ENCODE results near the gene PPP1R1A. TPM values are rescaled to one million over a fixed set of nuclear protein-coding genes. Genes with fewer than 3 reads are reported as not detected.

PPP1R1A gene
- total and polyA plus RNA-seq, 9 of the 15 experiments (the other 6 are each of a cell fraction or from before 2014, with no cell fraction given): not detected

DNA sequence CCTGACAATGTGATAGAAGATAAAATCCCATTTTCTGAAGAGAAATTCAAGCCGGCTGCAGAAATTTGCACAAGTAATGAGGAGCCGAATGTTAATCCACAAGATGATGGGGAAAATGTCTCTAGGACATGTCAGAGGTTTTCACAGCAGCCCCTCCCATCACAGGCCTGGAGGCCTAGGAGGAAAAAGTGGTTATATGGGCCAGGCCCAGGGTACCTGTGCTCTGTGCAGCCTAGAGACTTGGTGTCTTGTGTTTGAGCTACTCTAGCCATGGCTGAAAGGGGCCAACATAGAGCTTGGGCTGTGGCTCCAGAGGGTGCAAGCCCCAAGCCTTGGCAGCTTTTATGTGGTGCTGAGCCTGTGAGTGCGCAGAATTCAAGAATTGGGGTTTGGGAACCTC is 38.8 kb upstream of the PPP1R1A start:
- CTCF ChIA-PET (ENCODE audit: low intra/inter-chr PET ratio): no interaction called here
- TF ChIP-seq CBX2 (IDR thresholded peaks at IDR 0.05; ENCODE audit: insufficient read depth, low read length, poor library complexity, severe bottlenecking): no peak
- TF ChIP-seq, protein P1, sequence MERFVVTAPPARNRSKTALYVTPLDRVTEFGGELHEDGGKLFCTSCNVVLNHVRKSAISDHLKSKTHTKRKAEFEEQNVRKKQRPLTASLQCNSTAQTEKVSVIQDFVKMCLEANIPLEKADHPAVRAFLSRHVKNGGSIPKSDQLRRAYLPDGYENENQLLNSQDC (CRISPR knock-in tag; IDR thresholded peaks at IDR 0.05): no peak
- TF ChIP-seq MECOM (CRISPR knock-in tag; IDR thresholded peaks at IDR 0.05): no peak
- no peak for TF ChIP-seq ETV1 (tag; conservative IDR thresholded peaks at IDR 0.05; ENCODE audit: low read depth)
- TF ChIP-seq SMAD1 (IDR thresholded peaks at IDR 0.05; ENCODE audit: low read depth, low read length, partially characterized antibody): no peak
- no peak for TF ChIP-seq WHSC1 (IDR thresholded peaks at IDR 0.05; ENCODE audit: low read length)

DNA sequence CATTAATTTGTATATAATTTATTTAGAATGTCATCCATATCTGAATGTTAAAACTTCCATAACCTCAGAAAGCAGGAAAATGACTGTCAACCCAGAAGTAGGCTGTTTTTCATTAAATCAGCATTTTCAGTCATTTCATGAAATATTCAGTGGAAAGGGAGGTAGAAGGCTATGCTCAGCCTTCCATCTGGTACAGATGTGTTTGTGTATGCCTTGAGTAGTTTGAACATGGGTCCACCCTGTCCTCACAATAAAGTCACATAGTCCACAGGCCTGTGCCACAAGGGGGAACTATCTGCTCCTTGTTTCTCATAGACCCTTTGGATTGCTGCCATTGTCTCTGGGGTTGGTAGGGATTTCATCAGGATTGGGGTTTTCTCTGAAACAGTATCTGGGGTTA is 37.1 kb upstream of the PPP1R1A start:
- no peak overlapping the region for H3K4me3 ChIP-seq
- no peaks in the 10 kb centered on the region for H3K79me2 ChIP-seq (ENCODE audit: control insufficient read depth, insufficient read depth, low read length)
- H3K27me3 ChIP-seq (ENCODE audit: control insufficient read depth in 2 of 2, insufficient read depth in 2 of 2, low read length in 2 of 2): no peaks in the 10 kb centered on the region
- ChIA-PET CTCF (ENCODE audit: low intra/inter-chr PET ratio) (no interaction called here), POLR2A (no interaction called here)
- no peaks in the 10 kb centered on the region for H4K20me1 ChIP-seq (replicated peaks; ENCODE audit: control insufficient read depth, insufficient read depth, low read length)
- H3K4me1 ChIP-seq (replicated peaks in 1 of 2; ENCODE audit: control insufficient read depth in 2 of 2, insufficient read depth in 2 of 2, low read length in 2 of 2): no peaks in the 10 kb centered on the region
- TF ChIP-seq ZBTB1 (CRISPR knock-in tag; IDR thresholded peaks at IDR 0.05; ENCODE audit: borderline replicate concordance, low read depth): no peak
- no peak for TF ChIP-seq TAF7 (tag; IDR thresholded peaks at IDR 0.05)
- no peak for TF ChIP-seq RBM39 (optimal IDR thresholded peaks at IDR 0.05; ENCODE audit: low read depth, low read length)
- no peak for TF ChIP-seq PRMT5 (CRISPR knock-in tag; IDR thresholded peaks at IDR 0.05)
- no peak for TF ChIP-seq PHTF2 (CRISPR knock-in tag; IDR thresholded peaks at IDR 0.05)
- TF ChIP-seq RBBP5 (IDR thresholded peaks at IDR 0.05; ENCODE audit: borderline replicate concordance, insufficient read depth, low read length, poor library complexity, severe bottlenecking): no peak
- TF ChIP-seq, protein P2, sequence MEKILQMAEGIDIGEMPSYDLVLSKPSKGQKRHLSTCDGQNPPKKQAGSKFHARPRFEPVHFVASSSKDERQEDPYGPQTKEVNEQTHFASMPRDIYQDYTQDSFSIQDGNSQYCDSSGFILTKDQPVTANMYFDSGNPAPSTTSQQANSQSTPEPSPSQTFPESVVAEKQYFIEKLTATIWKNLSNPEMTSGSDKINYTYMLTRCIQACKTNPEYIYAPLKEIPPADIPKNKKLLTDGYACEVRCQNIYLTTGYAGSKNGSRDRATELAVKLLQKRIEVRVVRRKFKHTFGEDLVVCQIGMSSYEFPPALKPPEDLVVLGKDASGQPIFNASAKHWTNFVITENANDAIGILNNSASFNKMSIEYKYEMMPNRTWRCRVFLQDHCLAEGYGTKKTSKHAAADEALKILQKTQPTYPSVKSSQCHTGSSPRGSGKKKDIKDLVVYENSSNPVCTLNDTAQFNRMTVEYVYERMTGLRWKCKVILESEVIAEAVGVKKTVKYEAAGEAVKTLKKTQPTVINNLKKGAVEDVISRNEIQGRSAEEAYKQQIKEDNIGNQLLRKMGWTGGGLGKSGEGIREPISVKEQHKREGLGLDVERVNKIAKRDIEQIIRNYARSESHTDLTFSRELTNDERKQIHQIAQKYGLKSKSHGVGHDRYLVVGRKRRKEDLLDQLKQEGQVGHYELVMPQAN (IDR thresholded peaks at IDR 0.05; ENCODE audit: borderline replicate concordance): no peak
- H3K27ac ChIP-seq (ENCODE audit: extremely low read depth, low read depth, low read length): no peak overlapping the region
- H3K36me3 ChIP-seq (ENCODE audit: control insufficient read depth, insufficient read depth, low read length): no peaks in the 10 kb centered on the region
- ATAC-seq (no peak), DNase-seq (ENCODE audit: extremely low read depth in 1 of 4, low spot score in 3 of 4) (no peak), FAIRE-seq (no peak)
- in situ Hi-C loops (cut with MboI): no loop called here
- no peak overlapping the region for H3K9ac ChIP-seq (ENCODE audit: insufficient read depth in 1 of 2, low read depth in 2 of 2, low read length in 2 of 2)
- no peak overlapping the region for H3K4me2 ChIP-seq (ENCODE audit: insufficient read depth, low read length)
- H2AFZ ChIP-seq (ENCODE audit: low read depth, low read length): no peak overlapping the region
- no peaks in the 10 kb centered on the region for H3K9me3 ChIP-seq (replicated peaks; ENCODE audit: control insufficient read depth, insufficient read depth, low read depth, low read length)
- intact Hi-C loops (cut with micrococcal nuclease): no loop called here
- BruUV-seq (replicated peaks): no TSS peak
- H3K9me1 ChIP-seq (ENCODE audit: control insufficient read depth, insufficient read depth, low read length): no peaks in the 10 kb centered on the region

More for the DNA sequence above, 38.8 kb upstream of the PPP1R1A start:
- no TSS peak for BruUV-seq (replicated peaks)
- WGBS (ENCODE audit: insufficient coverage, low coverage, missing lambda C conversion rate): 2% methylated on average over 3 of the region's 3 CpGs
- no peaks in the 10 kb centered on the region for H4K20me1 ChIP-seq (replicated peaks; ENCODE audit: control insufficient read depth, insufficient read depth, low read length)
- H3K27me3 ChIP-seq (ENCODE audit: control insufficient read depth in 2 of 2, insufficient read depth in 2 of 2, low read length in 2 of 2): peaks cover 0 to 4% of the 10 kb centered on the region in 2 experiments; a peak in 1 of 5 replicates
- no peaks in the 10 kb centered on the region for H3K9me3 ChIP-seq (replicated peaks; ENCODE audit: control insufficient read depth, insufficient read depth, low read depth, low read length)
- H3K4me2 ChIP-seq (ENCODE audit: insufficient read depth, low read length): no peak overlapping the region
- POLR2A ChIA-PET: no interaction called here
- H3K27ac ChIP-seq (ENCODE audit: extremely low read depth, low read depth, low read length): no peak overlapping the region
- intact Hi-C loops (cut with micrococcal nuclease) (no loop called here), in situ Hi-C loops (cut with MboI) (no loop called here)
- FAIRE-seq (no peak), DNase-seq (ENCODE audit: extremely low read depth in 1 of 4, low spot score in 3 of 4) (no peak), ATAC-seq (no peak)
- no peak overlapping the region for H3K4me3 ChIP-seq
- no peaks in the 10 kb centered on the region for H3K36me3 ChIP-seq (ENCODE audit: control insufficient read depth, insufficient read depth, low read length)
- H2AFZ ChIP-seq (ENCODE audit: low read depth, low read length): no peak overlapping the region
- no peaks in the 10 kb centered on the region for H3K79me2 ChIP-seq (ENCODE audit: control insufficient read depth, insufficient read depth, low read length)
- no peaks in the 10 kb centered on the region for H3K4me1 ChIP-seq (replicated peaks in 1 of 2; ENCODE audit: control insufficient read depth in 2 of 2, insufficient read depth in 2 of 2, low read length in 2 of 2)
- no peak overlapping the region for H3K9ac ChIP-seq (ENCODE audit: insufficient read depth in 1 of 2, low read depth in 2 of 2, low read length in 2 of 2)
- no peaks in the 10 kb centered on the region for H3K9me1 ChIP-seq (ENCODE audit: control insufficient read depth, insufficient read depth, low read length)
